Activated naive CD8-positive, alpha-beta T cell treated with anti-CD3 and anti-CD28 coated beads, Interleukin-2, amount 50 U/mL, for 16 hours (primary cell): ENCODE results near the gene COL2A1.

Source experiments
- DNase-seq: peaks from one replicate; pipeline ENCODE4 v3.0.0-alpha.2; 2020; ENCODE audit warnings: low read depth, low spot score

The COL2A1 gene

GRCh38 chr12:48013287-48013686 lies 9.0 kb upstream of the COL2A1 start:
- no peak for DNase-seq

GRCh38 chr12:48012070-48012469 lies 7.8 kb upstream of the COL2A1 start:
- no peak for DNase-seq

DNA sequence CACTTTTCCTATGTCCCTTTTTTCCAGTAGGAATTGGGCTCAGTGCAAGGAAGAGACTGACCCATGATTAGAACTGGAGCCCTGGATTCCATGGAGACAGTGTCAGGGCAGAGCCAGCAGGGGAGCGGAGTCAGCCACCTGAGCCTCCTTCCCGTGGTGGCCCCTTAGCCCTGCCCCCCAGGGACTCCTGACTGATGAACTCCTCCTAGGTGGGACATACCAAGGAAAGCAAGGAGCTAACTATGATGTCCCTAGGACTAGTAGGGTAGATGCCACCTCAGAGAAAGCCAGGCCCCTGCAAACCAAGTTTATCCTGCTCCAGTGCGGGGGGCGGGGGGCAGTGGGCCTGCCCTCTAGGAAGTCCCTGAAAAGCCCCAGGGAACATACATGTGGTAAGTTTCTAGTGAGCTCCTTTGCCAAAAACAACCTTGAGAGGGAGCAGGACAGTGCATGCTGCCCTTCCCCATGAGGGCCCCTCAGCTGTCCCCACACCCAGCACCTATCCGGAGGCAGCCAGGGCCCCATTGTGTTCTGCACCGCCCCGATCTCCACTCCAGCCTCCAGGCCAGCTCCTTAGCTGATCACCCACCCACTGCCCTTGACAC lies 6.2 kb upstream of the COL2A1 start:
- no peak for DNase-seq

DNA sequence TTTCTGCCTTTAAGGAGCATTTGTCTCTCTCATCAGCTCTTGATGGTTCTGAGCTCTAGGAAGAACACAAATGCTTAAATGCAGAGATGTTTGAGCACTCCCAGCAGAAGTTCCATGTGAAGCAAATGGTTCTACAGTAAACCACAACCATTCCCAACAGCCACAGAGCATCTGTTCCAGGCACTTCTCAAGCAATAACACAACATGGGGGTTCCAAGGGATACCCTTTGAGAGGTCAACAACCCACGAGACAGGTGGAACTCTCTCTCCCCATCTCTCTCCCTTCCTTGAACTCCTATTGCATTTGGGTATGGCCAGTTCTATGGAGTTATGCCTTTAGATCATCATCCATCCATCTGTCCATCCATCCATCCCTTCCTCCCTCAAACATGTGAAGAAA lies 5.2 kb upstream of the COL2A1 start:
- no peak for DNase-seq

DNA sequence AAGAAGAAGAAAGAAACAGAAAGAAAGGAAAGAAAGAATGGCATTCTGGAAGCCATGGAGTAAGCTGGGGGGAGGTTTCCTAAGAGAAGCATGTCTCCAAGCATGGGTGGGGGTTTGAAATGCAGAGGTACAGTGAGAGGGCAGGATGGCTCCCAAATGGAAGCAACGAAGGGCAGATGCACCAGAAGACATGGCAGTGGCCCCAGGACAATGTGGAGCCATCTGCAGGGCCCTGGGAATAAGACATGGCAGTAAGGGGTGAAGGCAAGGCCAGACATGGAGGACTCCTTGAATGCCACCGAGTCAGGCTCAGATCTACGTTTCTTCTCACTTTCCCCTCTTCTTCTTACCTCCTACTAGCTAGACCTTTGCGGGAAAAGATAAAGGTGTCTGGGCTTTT lies 4.7 kb upstream of the COL2A1 start:
- DNase-seq = no peak

DNA sequence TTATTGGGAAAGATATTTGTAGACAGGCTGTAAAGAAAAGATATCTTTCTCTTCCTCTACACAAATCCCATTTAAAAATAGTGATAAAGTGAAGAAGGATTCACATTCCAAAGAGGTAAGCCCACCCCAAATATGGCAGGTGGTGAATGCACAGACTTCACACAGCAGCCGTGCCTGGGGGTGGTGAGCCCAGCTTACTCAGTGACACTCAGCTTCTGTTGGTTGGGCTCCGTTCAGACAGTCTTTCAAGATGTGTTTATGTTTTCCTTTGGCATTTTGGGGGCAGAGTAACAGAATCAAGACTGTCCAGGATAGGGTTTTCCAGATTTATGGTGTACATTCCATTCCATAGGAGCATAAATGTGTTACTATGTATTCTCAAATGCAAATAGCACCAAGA lies 4.1 kb upstream of the COL2A1 start:
- DNase-seq = no peak

DNA sequence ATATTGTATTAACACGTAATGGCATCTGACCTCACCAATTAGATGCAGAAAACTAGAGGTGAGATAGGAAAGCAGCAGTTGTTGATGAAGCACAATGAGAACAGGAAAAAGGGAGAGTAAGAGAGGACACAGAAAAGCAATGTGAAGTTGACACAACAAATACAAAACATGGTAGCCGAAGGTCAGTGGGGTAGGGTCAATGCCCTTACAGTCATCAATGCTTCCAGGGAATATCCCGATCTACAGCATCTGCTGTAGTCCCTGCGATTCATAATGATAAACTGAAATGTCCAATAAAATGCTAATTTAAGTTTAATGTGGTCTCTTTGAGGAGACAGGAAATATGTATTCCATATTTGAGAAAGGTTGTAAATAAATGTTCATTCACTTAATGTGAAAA lies 2.9 kb upstream of the COL2A1 start:
- no peak for DNase-seq

DNA sequence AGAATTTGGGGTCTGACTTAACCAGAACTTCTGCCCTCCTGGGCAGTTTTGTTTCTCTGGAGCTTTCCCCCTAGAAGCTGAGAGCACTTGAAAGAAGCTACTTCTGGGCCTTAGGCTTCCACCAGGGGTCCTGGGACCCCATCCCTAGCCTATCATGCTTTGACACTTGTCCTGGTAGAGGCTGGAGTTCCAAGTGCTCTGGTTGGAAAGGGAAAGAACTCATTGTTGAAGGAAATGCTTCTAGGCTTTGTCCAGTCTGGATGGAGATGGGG lies 1.4 kb upstream of the COL2A1 start:
- no peak for DNase-seq

- no peak for DNase-seq
Observed at GRCh38 chr12:48005001-48005749, 899 bp upstream of the COL2A1 start.

- no peak for DNase-seq
Observed at GRCh38 chr12:48003226-48004052, 837 bp downstream of the COL2A1 start.

DNA sequence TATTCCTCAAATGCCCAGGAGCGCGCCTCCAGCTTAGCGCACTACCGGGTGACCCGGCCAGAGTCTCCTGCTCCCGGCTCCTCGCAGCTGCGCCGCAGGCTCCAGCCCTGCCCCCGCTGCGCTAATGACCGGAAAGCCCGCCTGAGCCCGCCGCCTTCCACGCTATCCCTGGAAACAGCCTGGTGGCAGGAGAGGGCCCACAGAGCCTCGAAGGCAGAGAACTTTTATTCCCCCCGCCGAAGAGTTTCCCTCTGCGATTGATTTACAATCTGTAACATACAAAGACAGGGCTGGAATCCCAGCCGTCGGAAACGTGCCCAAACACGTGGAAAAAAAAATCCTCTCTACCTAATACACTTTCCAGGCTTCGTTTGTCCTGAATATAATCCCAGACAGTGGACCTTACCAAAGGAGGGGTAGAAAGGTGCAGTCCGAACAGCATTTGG lies 1.5 kb downstream of the COL2A1 start:
- DNase-seq = no peak

GRCh38 chr12:48002414-48002730 lies 1.9 kb downstream of the COL2A1 start:
- no peak for DNase-seq

- DNase-seq = no peak
Observed at GRCh38 chr12:48001505-48002413, 2.5 kb downstream of the COL2A1 start.

- DNase-seq = no peak
Observed at GRCh38 chr12:48000878-48001504, 3.3 kb downstream of the COL2A1 start.

DNA sequence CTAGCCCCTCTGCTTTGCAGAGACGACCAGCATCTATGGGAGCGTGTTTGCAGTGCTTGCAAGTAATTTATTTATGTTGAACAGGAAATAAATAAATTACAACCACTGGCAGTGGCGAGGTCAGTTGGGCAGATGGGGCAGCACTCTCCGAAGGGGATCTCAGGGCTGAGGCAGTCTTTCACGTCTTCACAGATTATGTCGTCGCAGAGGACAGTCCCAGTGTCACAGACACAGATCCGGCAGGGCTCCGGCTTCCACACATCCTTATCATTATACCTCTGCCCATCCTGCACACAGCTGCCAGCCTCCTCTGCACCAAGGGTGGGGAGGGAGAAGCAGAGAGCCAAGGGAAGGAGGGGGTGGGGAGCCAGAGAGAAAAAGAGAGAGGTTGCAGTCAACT lies 4.5 kb downstream of the COL2A1 start:
- no peak for DNase-seq

DNA sequence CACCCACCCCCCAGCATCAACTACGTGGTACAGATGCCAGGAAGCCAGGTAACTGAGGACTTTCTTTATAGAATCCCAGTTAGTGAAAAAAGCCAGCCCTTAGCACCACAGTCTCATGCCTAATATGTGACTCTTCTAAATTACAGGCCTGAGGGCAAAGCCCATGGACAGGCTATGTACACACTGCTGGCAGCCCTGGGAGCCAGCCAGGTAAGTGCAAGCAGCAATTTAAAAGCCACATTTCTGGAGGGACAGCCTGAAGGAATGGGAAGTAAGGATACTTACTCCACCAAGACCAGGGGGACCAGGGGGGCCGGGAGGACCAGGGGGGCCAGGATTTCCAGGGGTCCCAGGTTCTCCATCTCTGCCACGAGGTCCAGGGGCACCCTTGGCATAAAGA lies 7.0 kb downstream of the COL2A1 start:
- no peak for DNase-seq

DNA sequence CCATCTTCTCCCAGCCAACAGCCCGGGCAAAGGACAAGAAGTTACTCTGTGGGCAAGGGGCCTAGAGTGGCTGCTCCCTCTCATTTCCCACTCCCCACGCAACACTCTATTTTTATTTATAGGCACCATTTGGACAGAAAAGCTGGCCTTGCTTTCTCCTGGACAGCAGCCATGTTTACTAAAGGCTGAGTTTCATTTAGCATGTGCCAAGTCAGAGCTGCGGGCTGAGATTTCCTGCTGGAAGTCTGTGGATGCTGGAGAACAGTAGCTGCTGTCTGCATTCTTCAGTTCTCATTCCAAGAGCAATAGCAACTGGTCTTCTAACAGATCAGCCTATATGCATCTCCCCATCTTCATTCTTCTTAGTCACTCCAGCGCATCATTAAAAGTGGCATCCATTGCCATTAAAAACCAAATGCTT lies 8.3 kb downstream of the COL2A1 start:
- no peak for DNase-seq

GRCh38 chr12:47993491-47993890 lies 10.8 kb downstream of the COL2A1 start:
- no peak for DNase-seq

DNA sequence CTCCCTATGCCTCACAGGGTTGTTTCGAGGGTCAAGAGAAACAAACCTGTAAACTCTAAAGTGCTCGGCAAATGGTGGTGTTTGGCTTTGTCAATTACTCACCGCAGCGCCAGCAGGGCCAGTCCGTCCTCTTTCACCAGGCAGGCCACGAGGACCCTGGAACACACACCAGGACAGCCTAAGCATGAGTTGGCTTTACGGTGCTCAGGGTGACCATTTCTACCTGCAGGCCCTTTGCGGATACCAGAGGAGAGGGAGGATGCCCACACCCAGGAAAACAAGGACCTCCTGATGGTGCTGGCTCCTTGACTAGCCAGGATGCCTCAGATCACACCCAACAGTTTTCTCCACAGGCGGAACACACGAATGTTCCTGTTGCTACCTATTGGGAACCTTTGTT lies 11.5 kb downstream of the COL2A1 start:
- no peak for DNase-seq

DNA sequence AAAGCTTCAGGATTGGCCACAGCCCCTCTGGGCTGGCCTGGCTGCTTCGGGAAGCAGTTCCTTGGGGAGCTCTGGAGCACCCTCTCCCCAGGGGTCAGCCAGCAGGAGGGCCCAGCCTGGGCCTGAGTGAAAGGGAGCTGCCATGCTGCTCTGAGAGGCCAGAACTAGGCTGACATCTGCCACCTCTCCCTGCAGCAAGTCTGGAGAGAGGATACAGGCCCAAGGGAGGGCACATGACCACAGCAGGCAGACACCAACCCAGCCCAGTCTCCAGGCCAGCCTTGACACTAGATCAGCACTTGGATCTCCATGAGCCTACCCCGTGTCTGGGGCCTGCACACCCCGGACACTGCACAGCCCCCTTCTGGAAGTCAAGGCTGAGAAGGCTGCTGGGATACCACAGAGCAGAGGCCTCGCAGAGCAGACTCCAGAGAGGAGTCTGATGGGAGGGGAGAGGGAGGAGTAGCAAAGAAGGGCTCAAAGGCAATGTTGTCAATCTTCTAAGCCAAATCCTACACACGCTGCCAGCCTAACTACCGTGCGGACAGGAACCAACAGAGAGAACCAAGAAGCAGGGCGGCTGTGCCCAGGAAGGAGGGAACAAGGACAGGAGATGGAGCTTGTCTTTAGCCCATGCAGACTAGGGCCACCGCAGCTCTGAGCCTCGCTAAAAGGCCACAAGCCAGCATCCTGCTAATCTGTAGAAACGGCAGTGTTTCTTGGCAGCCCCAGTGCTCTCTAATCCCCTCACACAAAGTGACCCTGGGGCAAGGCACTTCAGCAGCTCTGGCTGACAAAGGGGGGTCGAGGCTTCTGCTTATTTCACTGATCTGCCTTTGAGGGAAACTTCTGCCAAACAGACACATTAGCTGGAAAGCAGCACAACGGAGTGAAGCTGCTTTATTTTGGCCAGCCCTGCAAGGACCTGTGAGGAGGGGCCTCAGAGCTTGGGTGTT lies 12.9 kb downstream of the COL2A1 start:
- no peak for DNase-seq
